Measurements from ENCODE around the gene TIAM2.

TIAM2 gene

GRCh38 chr6:155103816-155104366, 108.8 kb downstream of the TIAM2 start:
- H3K4me3 ChIP-seq (replicated peaks; ENCODE audit: low read depth, low read length), result no peak overlapping the region
- DNase-seq (ENCODE audit: extremely low read depth, low read depth), result no peak
- TF ChIP-seq, protein P1, sequence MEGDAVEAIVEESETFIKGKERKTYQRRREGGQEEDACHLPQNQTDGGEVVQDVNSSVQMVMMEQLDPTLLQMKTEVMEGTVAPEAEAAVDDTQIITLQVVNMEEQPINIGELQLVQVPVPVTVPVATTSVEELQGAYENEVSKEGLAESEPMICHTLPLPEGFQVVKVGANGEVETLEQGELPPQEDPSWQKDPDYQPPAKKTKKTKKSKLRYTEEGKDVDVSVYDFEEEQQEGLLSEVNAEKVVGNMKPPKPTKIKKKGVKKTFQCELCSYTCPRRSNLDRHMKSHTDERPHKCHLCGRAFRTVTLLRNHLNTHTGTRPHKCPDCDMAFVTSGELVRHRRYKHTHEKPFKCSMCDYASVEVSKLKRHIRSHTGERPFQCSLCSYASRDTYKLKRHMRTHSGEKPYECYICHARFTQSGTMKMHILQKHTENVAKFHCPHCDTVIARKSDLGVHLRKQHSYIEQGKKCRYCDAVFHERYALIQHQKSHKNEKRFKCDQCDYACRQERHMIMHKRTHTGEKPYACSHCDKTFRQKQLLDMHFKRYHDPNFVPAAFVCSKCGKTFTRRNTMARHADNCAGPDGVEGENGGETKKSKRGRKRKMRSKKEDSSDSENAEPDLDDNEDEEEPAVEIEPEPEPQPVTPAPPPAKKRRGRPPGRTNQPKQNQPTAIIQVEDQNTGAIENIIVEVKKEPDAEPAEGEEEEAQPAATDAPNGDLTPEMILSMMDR (IDR thresholded peaks at IDR 0.05; ENCODE audit: low read depth, low read length, missing control alignments), result no peak

DNA sequence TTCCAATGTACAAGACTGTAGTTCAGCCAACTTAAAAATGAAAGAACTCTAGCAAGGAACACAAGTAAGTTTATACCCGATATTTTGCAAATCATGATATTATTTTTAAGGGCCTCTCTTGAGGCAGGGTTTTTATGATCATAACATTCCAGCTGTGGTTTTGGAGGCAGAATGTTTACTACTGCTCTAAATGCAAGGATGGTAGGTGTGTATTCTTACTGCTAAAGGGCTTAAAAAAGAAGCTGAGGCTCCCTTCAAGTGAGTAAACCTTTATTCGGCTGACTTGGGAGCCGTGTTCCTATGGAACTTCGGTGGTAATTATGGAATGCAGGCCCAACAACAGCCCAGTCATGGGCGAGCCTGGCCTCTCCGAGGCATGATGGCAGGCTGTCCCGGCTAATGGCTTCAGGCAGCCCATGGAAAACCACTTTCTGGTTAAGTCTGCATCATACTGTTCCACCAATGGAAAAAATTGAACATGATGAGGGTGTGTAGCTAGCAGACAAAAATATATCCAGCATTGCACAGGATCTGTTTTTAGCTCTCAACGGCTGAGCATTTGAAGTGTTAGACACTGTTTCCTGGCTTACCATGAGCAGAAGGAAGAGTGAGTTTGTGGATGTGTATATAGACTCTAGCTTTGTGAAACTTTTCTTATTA, 111.5 kb downstream of the TIAM2 start:
- TF ChIP-seq, protein P1 (IDR thresholded peaks at IDR 0.05; ENCODE audit: low read depth, low read length, missing control alignments), result no peak
- no peak for DNase-seq (ENCODE audit: extremely low read depth, low read depth)
- no peak overlapping the region for H3K4me3 ChIP-seq (replicated peaks; ENCODE audit: low read depth, low read length)

DNA sequence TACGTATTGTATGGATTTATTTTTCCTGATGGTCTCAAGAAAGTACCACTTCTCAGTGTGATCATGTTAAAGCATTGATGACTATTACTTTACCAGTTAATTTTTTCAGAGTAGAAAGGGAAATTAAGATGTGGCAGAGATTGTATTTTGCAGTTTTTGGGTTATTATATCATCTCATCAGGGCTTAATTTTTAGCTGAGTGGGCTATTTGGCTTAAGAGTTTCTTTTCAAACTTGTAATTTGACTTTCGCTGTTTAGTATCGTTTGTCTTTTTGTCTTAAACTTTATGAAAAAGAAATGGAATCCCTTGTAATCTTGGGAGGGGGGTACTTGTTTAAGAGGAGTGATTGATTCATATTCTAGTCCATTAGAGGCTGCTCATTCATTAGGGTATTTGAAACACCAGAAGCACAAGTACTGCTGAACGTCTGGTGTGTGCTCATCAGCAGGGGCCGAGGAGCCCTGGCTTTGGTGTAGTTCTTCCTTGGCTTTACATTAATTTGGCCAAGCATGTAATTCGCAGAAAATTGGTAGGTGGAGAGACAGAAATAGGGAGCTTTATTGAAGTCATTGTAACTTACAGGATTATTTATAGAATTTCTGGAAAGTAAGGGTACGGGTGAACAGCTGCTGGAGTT, 112.4 kb downstream of the TIAM2 start:
- no peak overlapping the region for H3K4me3 ChIP-seq (replicated peaks; ENCODE audit: low read depth, low read length)
- DNase-seq (ENCODE audit: extremely low read depth, low read depth), result no peak
- TF ChIP-seq, protein P1 (IDR thresholded peaks at IDR 0.05; ENCODE audit: low read depth, low read length, missing control alignments), result no peak

DNA sequence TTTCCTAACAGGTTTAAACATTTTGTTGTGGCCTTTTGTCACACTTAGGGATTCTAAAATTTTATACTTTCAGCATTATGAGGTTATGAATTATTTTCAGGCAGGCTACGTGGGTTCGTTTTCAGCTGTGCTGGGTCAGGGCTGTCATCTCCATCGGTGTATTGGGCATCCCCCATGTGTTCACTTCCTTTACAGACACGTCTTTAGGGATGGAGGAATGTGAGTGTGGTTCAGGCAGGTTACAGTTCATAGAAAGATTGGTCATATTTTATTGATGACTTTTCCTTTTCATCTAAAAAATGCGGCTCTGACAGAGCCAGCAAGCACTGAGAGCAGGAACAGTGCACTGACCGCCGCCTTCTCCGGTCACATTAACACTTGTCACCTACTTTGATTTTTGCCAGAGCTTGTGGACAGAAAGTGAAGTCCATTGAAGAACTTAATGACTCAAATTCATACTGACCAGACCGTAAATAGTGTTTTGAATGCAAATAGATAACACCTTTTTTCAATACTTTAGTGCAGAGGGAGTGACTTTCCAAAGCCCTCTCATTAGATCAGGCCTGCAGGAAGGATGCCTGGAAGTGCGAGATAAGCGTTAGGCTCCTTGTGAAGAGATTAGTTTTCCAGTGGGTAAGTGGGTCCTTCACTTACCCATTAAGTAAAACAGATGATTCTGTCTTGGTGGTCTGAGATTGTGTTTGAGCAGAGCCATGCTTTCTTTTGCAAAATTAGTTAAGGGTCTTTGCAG, 113.1 kb downstream of the TIAM2 start:
- H3K4me3 ChIP-seq (replicated peaks; ENCODE audit: low read depth, low read length), result no peak overlapping the region
- TF ChIP-seq, protein P1 (IDR thresholded peaks at IDR 0.05; ENCODE audit: low read depth, low read length, missing control alignments), result no peak
- DNase-seq (ENCODE audit: extremely low read depth, low read depth), result no peak

DNA sequence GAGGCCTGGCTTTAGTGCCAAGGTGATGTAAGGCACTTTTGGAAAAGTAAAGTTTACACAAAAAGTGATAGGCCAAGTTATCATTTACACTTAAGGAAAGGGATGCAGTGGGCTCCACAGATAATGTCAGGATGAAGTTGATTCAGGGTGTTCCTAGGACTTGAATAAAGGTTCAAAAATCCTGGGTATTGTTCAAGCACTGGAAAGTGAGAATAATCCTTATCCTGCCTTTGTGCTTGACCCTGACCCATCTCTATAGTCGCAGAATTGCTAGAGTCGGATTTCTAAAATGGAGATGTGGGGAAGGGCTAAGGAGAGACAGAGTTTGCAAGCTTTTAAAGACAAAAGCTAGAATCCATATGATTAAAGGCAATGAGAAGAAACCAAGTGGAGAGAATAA, 115.6 kb downstream of the TIAM2 start:
- no peak for DNase-seq (ENCODE audit: extremely low read depth, low read depth)
- TF ChIP-seq, protein P1 (IDR thresholded peaks at IDR 0.05; ENCODE audit: low read depth, low read length, missing control alignments), result no peak
- no peak overlapping the region for H3K4me3 ChIP-seq (replicated peaks; ENCODE audit: low read depth, low read length)

- no peak for DNase-seq (ENCODE audit: extremely low read depth, low read depth)
- TF ChIP-seq, protein P1 (IDR thresholded peaks at IDR 0.05; ENCODE audit: low read depth, low read length, missing control alignments), result no peak
- no peak overlapping the region for H3K4me3 ChIP-seq (replicated peaks; ENCODE audit: low read depth, low read length)
These were observed 117.6 kb downstream of the TIAM2 start for GRCh38 chr6:155112757-155113156.

All from HFF-Myc (cell line).